Nephron (organoid): ENCODE data around the gene OLIG2.

Source experiments
- H3K27ac Mint-ChIP-seq, 3 experiments: 2 replicates each; pipeline ENCODE4 v1.8.0; 2020; ENCODE audit warnings: mixed read lengths in 3 of 3, mild to moderate bottlenecking in 2 of 3, moderate library complexity in 1 of 3
- H3K27me3 Mint-ChIP-seq: 2 replicates; pipeline ENCODE4 v1.8.0; 2021; ENCODE audit warnings: low read depth, mild to moderate bottlenecking, moderate library complexity, mixed read lengths
- H3K36me3 Mint-ChIP-seq: 2 replicates; pipeline ENCODE4 v1.8.0; 2020; ENCODE audit warnings: low read depth, mixed read lengths
- H3K4me1 Mint-ChIP-seq: 2 replicates; pipeline ENCODE4 v1.8.0; 2020; ENCODE audit warnings: mixed read lengths
- H3K4me3 Mint-ChIP-seq, 3 experiments: 2 replicates each; pipeline ENCODE4 v1.8.0; 2020; ENCODE audit warnings: mild to moderate bottlenecking in 3 of 3, mixed read lengths in 3 of 3, moderate library complexity in 2 of 3
- H3K9me3 Mint-ChIP-seq: 2 replicates; pipeline ENCODE4 v1.8.0; 2020; ENCODE audit warnings: mixed read lengths
- CTCF ChIP-seq, 3 experiments: fragments of 200-600 bp; sonication (generic); IDR thresholded peaks; one replicate each; pipeline ENCODE4 v1.5.0; 2021; ENCODE audit warnings: antibody characterized with exemption in 3 of 3; ENCODE audit not compliant: unreplicated experiment in 3 of 3

The OLIG2 gene

DNA sequence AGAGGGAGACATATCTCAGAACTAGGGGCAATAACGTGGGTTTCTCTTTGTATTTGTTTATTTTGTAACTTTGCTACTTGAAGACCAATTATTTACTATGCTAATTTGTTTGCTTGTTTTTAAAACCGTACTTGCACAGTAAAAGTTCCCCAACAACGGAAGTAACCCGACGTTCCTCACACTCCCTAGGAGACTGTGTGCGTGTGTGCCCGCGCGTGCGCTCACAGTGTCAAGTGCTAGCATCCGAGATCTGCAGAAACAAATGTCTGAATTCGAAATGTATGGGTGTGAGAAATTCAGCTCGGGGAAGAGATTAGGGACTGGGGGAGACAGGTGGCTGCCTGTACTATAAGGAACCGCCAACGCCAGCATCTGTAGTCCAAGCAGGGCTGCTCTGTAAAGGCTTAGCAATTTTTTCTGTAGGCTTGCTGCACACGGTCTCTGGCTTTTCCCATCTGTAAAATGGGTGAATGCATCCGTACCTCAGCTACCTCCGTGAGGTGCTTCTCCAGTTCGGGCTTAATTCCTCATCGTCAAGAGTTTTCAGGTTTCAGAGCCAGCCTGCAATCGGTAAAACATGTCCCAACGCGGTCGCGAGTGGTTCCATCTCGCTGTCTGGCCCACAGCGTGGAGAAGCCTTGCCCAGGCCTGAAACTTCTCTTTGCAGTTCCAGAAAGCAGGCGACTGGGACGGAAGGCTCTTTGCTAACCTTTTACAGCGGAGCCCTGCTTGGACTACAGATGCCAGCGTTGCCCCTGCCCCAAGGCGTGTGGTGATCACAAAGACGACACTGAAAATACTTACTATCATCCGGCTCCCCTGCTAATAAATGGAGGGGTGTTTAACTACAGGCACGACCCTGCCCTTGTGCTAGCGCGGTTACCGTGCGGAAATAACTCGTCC is 1.3 kb upstream of the OLIG2 start:
- Mint-ChIP-seq H3K4me1 (peaks cover 28% of the 10 kb centered on the region), H3K4me3 (peak overlapping the region; percentile 77 to 83 (median 83)), H3K27ac (no peak overlapping the region), H3K9me3 (peaks cover 2% of the 10 kb centered on the region), H3K27me3 (peaks cover 95% of the 10 kb centered on the region), H3K36me3 (no peaks in the 10 kb centered on the region)
- no peak for TF ChIP-seq CTCF (IDR thresholded peaks at IDR 0.05; ENCODE audit: unreplicated experiment in 3 of 3)

- Mint-ChIP-seq H3K9me3 (peaks cover 2% of the 10 kb centered on the region), H3K4me3 (peak overlapping the region; percentile 77 to 83 (median 83)), H3K4me1 (peaks cover 28% of the 10 kb centered on the region), H3K36me3 (no peaks in the 10 kb centered on the region), H3K27me3 (peaks cover 95% of the 10 kb centered on the region), H3K27ac (no peak overlapping the region)
- TF ChIP-seq CTCF (IDR thresholded peaks at IDR 0.05; ENCODE audit: unreplicated experiment in 3 of 3), result no peak
These were observed 638 bp upstream of the OLIG2 start for GRCh38 chr21:33025106-33025488.

DNA sequence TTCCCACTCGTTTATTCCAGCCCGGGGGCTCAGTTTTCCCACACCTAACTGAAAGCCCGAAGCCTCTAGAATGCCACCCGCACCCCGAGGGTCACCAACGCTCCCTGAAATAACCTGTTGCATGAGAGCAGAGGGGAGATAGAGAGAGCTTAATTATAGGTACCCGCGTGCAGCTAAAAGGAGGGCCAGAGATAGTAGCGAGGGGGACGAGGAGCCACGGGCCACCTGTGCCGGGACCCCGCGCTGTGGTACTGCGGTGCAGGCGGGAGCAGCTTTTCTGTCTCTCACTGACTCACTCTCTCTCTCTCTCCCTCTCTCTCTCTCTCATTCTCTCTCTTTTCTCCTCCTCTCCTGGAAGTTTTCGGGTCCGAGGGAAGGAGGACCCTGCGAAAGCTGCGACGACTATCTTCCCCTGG is 716 bp downstream of the OLIG2 start:
- no peak for TF ChIP-seq CTCF (IDR thresholded peaks at IDR 0.05; ENCODE audit: unreplicated experiment in 3 of 3)
- Mint-ChIP-seq H3K36me3 (no peaks in the 10 kb centered on the region), H3K4me3 (peak overlapping the region; percentile 77 to 83 (median 83)), H3K27ac (no peak overlapping the region), H3K4me1 (peaks cover 24% of the 10 kb centered on the region), H3K27me3 (peaks cover 95% of the 10 kb centered on the region), H3K9me3 (peaks cover 2% of the 10 kb centered on the region)

- H3K4me3 Mint-ChIP-seq, result peak overlapping the region; percentile 34 to 83 (median 77)
- no peak overlapping the region for H3K27ac Mint-ChIP-seq
- H3K27me3 Mint-ChIP-seq, result peaks cover 95% of the 10 kb centered on the region
- TF ChIP-seq CTCF (IDR thresholded peaks at IDR 0.05; ENCODE audit: unreplicated experiment in 3 of 3), result no peak
- peaks cover 2% of the 10 kb centered on the region for H3K9me3 Mint-ChIP-seq
- no peaks in the 10 kb centered on the region for H3K36me3 Mint-ChIP-seq
- H3K4me1 Mint-ChIP-seq, result peaks cover 23% of the 10 kb centered on the region
These were observed 1.2 kb downstream of the OLIG2 start for GRCh38 chr21:33026878-33027400.

- H3K4me3 Mint-ChIP-seq, result no peak overlapping the region
- no peak for TF ChIP-seq CTCF (IDR thresholded peaks at IDR 0.05; ENCODE audit: unreplicated experiment in 3 of 3)
- peaks cover 16% of the 10 kb centered on the region for H3K4me1 Mint-ChIP-seq
- peaks cover 2% of the 10 kb centered on the region for H3K9me3 Mint-ChIP-seq
- H3K36me3 Mint-ChIP-seq, result no peaks in the 10 kb centered on the region
- no peak overlapping the region for H3K27ac Mint-ChIP-seq
- peaks cover 95% of the 10 kb centered on the region for H3K27me3 Mint-ChIP-seq
These were observed 1.9 kb downstream of the OLIG2 start for GRCh38 chr21:33027401-33028286.
